Right atrium auricular region (tissue), 2 donors: ENCODE data around the gene LEMD3. TPM values are rescaled to one million over a fixed set of nuclear protein-coding genes. Genes with fewer than 3 reads are reported as not detected.

Experiments
- DNase-seq: peaks from one replicate; pipeline ENCODE4 v3.0.0-alpha.2; 2019; ENCODE audit warnings: low spot score
- H3K27ac ChIP-seq, 2 donors: fragments of 200-600 bp; sonication (generic); 1 replicate in 1 of 2; 2 replicates in 1 of 2; pipeline ENCODE4 v1.5.1; 2016 to 2019
- H3K27me3 ChIP-seq, 2 donors: fragments of 200-600 bp; sonication (generic); one replicate each; pipeline versions ENCODE4 v1.5.1 to v1.6.0; 2017 to 2019
- H3K36me3 ChIP-seq: fragments of 200-600 bp; sonication (generic); one replicate; pipeline ENCODE4 v1.5.1; 2016
- H3K4me1 ChIP-seq, 2 donors: fragments of 200-600 bp; sonication (generic); one replicate each; pipeline versions ENCODE4 v1.5.1 to v1.6.0; 2017 to 2019
- H3K4me3 ChIP-seq, 2 donors: fragments of 200-600 bp; sonication (generic); 1 replicate in 1 of 2; 2 replicates in 1 of 2; pipeline ENCODE4 v1.5.1; 2017 to 2019; ENCODE audit warnings: mild to moderate bottlenecking in 1 of 2, moderate library complexity in 1 of 2
- H3K9me3 ChIP-seq, 2 donors: fragments of 200-600 bp; sonication (generic); one replicate each; pipeline ENCODE4 v1.5.1; 2019
- CTCF ChIP-seq, 2 donors: fragments of 200-600 bp; sonication (generic); IDR thresholded peaks; one replicate each; pipeline ENCODE4 v1.5.1; 2019; ENCODE audit warnings: antibody characterized with exemption in 2 of 2
- total RNA-seq, 2 donors: library from RNA; depleted of rRNA; stranded (reverse); fragments of >200 nt; gene quantifications; one replicate each; pipeline ENCODE4 v1.1.0, GENCODE V29; 2016

Gene LEMD3
- total RNA-seq, 2 donors from 2014 or later: 11.3 to 14.0 TPM

- no peak for TF ChIP-seq CTCF (IDR thresholded peaks at IDR 0.05)
- Histone ChIP-seq H3K36me3 (no peaks in the 10 kb centered on the region), H3K27ac (no peak overlapping the region), H3K27me3 (no peaks in the 10 kb centered on the region), H3K4me3 (no peak overlapping the region), H3K9me3 (no peaks in the 10 kb centered on the region), H3K4me1 (no peaks in the 10 kb centered on the region)
- DNase-seq: no peak
Measured at GRCh38 chr12:65162609-65163008, 6.8 kb upstream of the LEMD3 start.

GRCh38 chr12:65164244-65164643 is 5.1 kb upstream of the LEMD3 start:
- H3K36me3 ChIP-seq: no peaks in the 10 kb centered on the region
- no peak for DNase-seq
- no peak for TF ChIP-seq CTCF (IDR thresholded peaks at IDR 0.05)

GRCh38 chr12:65164774-65165173 is 4.6 kb upstream of the LEMD3 start:
- DNase-seq: no peak
- Histone ChIP-seq H3K27ac (no peak overlapping the region), H3K36me3 (no peaks in the 10 kb centered on the region), H3K9me3 (no peaks in the 10 kb centered on the region), H3K4me3 (no peak overlapping the region), H3K4me1 (peaks cover 0 to 5% of the 10 kb centered on the region in 2 donors), H3K27me3 (no peaks in the 10 kb centered on the region)
- TF ChIP-seq CTCF (IDR thresholded peaks at IDR 0.05): no peak

More at GRCh38 chr12:65164244-65164643, 5.1 kb upstream of the LEMD3 start:
- Histone ChIP-seq H3K4me1 (peaks cover 0 to 5% of the 10 kb centered on the region in 2 donors), H3K27me3 (no peaks in the 10 kb centered on the region), H3K4me3 (no peak overlapping the region), H3K9me3 (no peaks in the 10 kb centered on the region), H3K27ac (no peak overlapping the region)

- no peak for DNase-seq
- no peaks in the 10 kb centered on the region for H3K36me3 ChIP-seq
- no peaks in the 10 kb centered on the region for H3K9me3 ChIP-seq
- H3K4me3 ChIP-seq: peak overlapping the region; percentile 86 to 89
- TF ChIP-seq CTCF (IDR thresholded peaks at IDR 0.05): no peak
- no peaks in the 10 kb centered on the region for H3K27me3 ChIP-seq
- peak overlapping the region; percentile 91 to 95 for H3K27ac ChIP-seq
- peaks cover 0 to 38% of the 10 kb centered on the region in 2 donors for H3K4me1 ChIP-seq
Measured at GRCh38 chr12:65168681-65169319, 583 bp upstream of the LEMD3 start.

- Histone ChIP-seq H3K4me1 (peaks cover 0 to 50% of the 10 kb centered on the region in 2 donors), H3K27me3 (no peaks in the 10 kb centered on the region), H3K36me3 (no peaks in the 10 kb centered on the region), H3K4me3 (peak overlapping the region; percentile 86 to 89), H3K27ac (peak overlapping the region; percentile 91 to 95), H3K9me3 (no peaks in the 10 kb centered on the region)
- TF ChIP-seq CTCF (IDR thresholded peaks at IDR 0.05): no peak
- peak; percentile 66 for DNase-seq
Measured at GRCh38 chr12:65170209-65170881, 962 bp downstream of the LEMD3 start.
